Measurements from ENCODE around the gene AHDC1.

DNA sequence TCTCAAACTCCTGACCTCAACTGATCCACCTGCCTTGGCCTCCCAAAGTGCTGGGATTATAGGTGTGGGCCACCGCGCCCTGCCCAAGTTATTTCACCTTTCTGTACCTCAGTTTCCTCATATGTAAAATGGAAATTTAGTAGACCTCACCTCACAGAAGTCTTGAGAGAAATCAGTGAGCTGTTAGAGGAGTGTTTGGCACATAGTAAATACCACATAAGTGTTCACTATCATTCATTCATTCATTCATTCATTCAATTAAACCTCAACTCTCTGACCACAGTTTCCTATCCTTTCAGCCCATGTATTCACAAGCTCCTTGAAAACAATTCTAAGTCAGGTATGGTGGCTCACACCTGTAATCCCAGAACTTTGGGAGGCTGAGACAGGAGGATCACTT, 34.9 kb upstream of the AHDC1 start:
- TF ChIP-seq REST (IDR thresholded peaks at IDR 0.05; ENCODE audit: low read depth, low read length) (no peak), TBL1XR1 (IDR thresholded peaks at IDR 0.05; ENCODE audit: low read depth, low read length) (no peak), HDAC2 (IDR thresholded peaks at IDR 0.05) (no peak), NFYB (IDR thresholded peaks at IDR 0.05; ENCODE audit: insufficient read depth, low read depth, low read length) (no peak), EP300 (IDR thresholded peaks at IDR 0.05; ENCODE audit: borderline replicate concordance in 1 of 2, control insufficient read depth in 1 of 2, low read depth in 2 of 2, low read length in 2 of 2) (no peak), RFX5 (IDR thresholded peaks at IDR 0.05; ENCODE audit: low read depth, low read length) (no peak), RAD21 (IDR thresholded peaks at IDR 0.05; ENCODE audit: insufficient read depth, low read depth, low read length) (no peak), EZH2 (IDR thresholded peaks at IDR 0.05; ENCODE audit: borderline replicate concordance, control insufficient read depth, low read depth, low read length) (no peak), POLR2AphosphoS5 (IDR thresholded peaks at IDR 0.05; ENCODE audit: low read length) (no peak), TARDBP (IDR thresholded peaks at IDR 0.05; ENCODE audit: borderline replicate concordance) (no peak), TCF3 (IDR thresholded peaks at IDR 0.05; ENCODE audit: borderline replicate concordance, insufficient read depth, low read depth, low read length) (no peak), YY1 (IDR thresholded peaks at IDR 0.05; ENCODE audit: low read depth, low read length) (no peak)
- TF ChIP-seq, protein P1, sequence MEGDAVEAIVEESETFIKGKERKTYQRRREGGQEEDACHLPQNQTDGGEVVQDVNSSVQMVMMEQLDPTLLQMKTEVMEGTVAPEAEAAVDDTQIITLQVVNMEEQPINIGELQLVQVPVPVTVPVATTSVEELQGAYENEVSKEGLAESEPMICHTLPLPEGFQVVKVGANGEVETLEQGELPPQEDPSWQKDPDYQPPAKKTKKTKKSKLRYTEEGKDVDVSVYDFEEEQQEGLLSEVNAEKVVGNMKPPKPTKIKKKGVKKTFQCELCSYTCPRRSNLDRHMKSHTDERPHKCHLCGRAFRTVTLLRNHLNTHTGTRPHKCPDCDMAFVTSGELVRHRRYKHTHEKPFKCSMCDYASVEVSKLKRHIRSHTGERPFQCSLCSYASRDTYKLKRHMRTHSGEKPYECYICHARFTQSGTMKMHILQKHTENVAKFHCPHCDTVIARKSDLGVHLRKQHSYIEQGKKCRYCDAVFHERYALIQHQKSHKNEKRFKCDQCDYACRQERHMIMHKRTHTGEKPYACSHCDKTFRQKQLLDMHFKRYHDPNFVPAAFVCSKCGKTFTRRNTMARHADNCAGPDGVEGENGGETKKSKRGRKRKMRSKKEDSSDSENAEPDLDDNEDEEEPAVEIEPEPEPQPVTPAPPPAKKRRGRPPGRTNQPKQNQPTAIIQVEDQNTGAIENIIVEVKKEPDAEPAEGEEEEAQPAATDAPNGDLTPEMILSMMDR (IDR thresholded peaks at IDR 0.05 in 2 of 3, conservative IDR thresholded peaks at IDR 0.05 in 1 of 3; ENCODE audit: control insufficient read depth in 2 of 3, extremely low read depth in 1 of 3, insufficient read depth in 1 of 3, low read depth in 3 of 3, low read length in 3 of 3), result no peak
